CD4-positive, alpha-beta T cell (primary cell): Measurements from ENCODE around the gene MYADM. TPM values are rescaled to one million over a fixed set of nuclear protein-coding genes. Genes with fewer than 3 reads are reported as not detected.

Source experiments
- ATAC-seq: fragments of 200-7000 bp; cut with Tn5 transposase; one replicate; pipeline ENCODE4 v1.10.0; 2022; ENCODE audit warnings: mild to moderate bottlenecking; ENCODE audit not compliant: poor library complexity
- CTCF ChIA-PET: fragments of 350-600 bp; sonication (Branson Sonifier 250); formaldehyde crosslinking; loops from one replicate; lab custom pipeline; 2021; ENCODE audit warnings: antibody characterized with exemption, inconsistent platforms; lab: Charles Lee
- POLR2A ChIA-PET: fragments of 350-600 bp; sonication (Branson Sonifier 250); formaldehyde crosslinking; loops from one replicate; lab custom pipeline; 2021; ENCODE audit warnings: antibody characterized with exemption, inconsistent platforms; lab: Charles Lee
- DNase-seq, 14 experiments: peaks; one replicate each; pipeline ENCODE4 v3.0.0-alpha.2; 2013 to 2020; ENCODE audit warnings: mixed read lengths in 2 of 14
- H3K27ac ChIP-seq, 2 donors: one replicate each; pipeline versions ENCODE4 v1.5.1 to v1.7.0; 2013; ENCODE audit warnings: low read length in 2 of 2, low read depth in 1 of 2, mild to moderate bottlenecking in 1 of 2
- H3K27me3 ChIP-seq, 2 experiments: 1 replicate in 1 of 2; 2 replicates in 1 of 2; pipeline versions ENCODE4 v1.6.1 to v1.7.0; 2013; ENCODE audit warnings: low read length in 2 of 2, control low read depth in 1 of 2, mild to moderate bottlenecking in 1 of 2, moderate library complexity in 1 of 2; ENCODE audit not compliant: insufficient read depth in 2 of 2, control insufficient read depth in 1 of 2
- H3K36me3 ChIP-seq: one replicate; pipeline ENCODE4 v1.6.1; 2013; ENCODE audit warnings: low read length, control low read depth; ENCODE audit not compliant: insufficient read depth
- H3K4me1 ChIP-seq: one replicate; pipeline ENCODE4 v1.6.1; 2013; ENCODE audit warnings: low read length, control low read depth; ENCODE audit not compliant: insufficient read depth
- H3K4me3 ChIP-seq: one replicate; pipeline ENCODE4 v1.5.1; 2013; ENCODE audit warnings: mild to moderate bottlenecking, low read length, moderate library complexity
- H3K9me3 ChIP-seq, 2 experiments: 1 replicate in 1 of 2; 2 replicates in 1 of 2; pipeline versions ENCODE4 v1.6.1 to v1.7.0; 2013; ENCODE audit warnings: low read length in 2 of 2, mild to moderate bottlenecking in 2 of 2, control low read depth in 1 of 2, moderate library complexity in 1 of 2; ENCODE audit not compliant: control insufficient read depth in 1 of 2, insufficient read depth in 1 of 2
- H3K27ac Mint-ChIP-seq: one replicate; pipeline ENCODE4 v1.8.0; 2020; ENCODE audit warnings: mixed read lengths
- H3K27me3 Mint-ChIP-seq: one replicate; pipeline ENCODE4 v1.8.0; 2021; ENCODE audit warnings: mixed read lengths
- H3K36me3 Mint-ChIP-seq: one replicate; pipeline ENCODE4 v1.8.0; 2021; ENCODE audit warnings: low read depth, mixed read lengths
- H3K4me1 Mint-ChIP-seq: one replicate; pipeline ENCODE4 v1.8.0; 2021; ENCODE audit warnings: low read depth, mixed read lengths
- H3K4me3 Mint-ChIP-seq: one replicate; pipeline ENCODE4 v1.8.0; 2020; ENCODE audit warnings: mild to moderate bottlenecking, mixed read lengths
- H3K9me3 Mint-ChIP-seq: one replicate; pipeline ENCODE4 v1.8.0; 2020; ENCODE audit warnings: mixed read lengths
- intact Hi-C, 2 experiments: fragments of 100-400 bp; cut with DNase I in 1 of 2; cut with micrococcal nuclease in 1 of 2; formaldehyde crosslinking; loops; one replicate each; pipeline versions ENCODE4 v1.15.1 to v1.9.0; 2023 to 2025; cut with DNase I, micrococcal nuclease
- total RNA-seq, 174 experiments: library from RNA in 2 of 174; stranded (reverse) in 2 of 174; gene quantifications; one replicate each; pipeline ENCODE4 v1.2.3 and lab custom pipeline; 2021 to 2026
- TF ChIP-seq, protein P1 (sequence below): fragments of 200-600 bp; IDR thresholded peaks from one replicate; pipeline ENCODE4 v1.8.0; 2022; ENCODE audit warnings: antibody characterized with exemption, mild to moderate bottlenecking

The MYADM gene
- total RNA-seq, 2 experiments from 2014 or later, result 444 to 448 TPM

- no peaks in the 10 kb centered on the region for H3K4me1 ChIP-seq
- H3K9me3 ChIP-seq, result peaks cover 0 to 24% of the 10 kb centered on the region in 2 experiments
- DNase-seq, result peak in 1 of 14 experiments; percentile 53
- Mint-ChIP-seq H3K27me3 (peaks cover 86% of the 10 kb centered on the region), H3K36me3 (no peaks in the 10 kb centered on the region), H3K4me1 (peaks cover 5% of the 10 kb centered on the region), H3K9me3 (peaks cover 6% of the 10 kb centered on the region), H3K27ac (no peak overlapping the region), H3K4me3 (no peak overlapping the region)
- TF ChIP-seq, protein P1, sequence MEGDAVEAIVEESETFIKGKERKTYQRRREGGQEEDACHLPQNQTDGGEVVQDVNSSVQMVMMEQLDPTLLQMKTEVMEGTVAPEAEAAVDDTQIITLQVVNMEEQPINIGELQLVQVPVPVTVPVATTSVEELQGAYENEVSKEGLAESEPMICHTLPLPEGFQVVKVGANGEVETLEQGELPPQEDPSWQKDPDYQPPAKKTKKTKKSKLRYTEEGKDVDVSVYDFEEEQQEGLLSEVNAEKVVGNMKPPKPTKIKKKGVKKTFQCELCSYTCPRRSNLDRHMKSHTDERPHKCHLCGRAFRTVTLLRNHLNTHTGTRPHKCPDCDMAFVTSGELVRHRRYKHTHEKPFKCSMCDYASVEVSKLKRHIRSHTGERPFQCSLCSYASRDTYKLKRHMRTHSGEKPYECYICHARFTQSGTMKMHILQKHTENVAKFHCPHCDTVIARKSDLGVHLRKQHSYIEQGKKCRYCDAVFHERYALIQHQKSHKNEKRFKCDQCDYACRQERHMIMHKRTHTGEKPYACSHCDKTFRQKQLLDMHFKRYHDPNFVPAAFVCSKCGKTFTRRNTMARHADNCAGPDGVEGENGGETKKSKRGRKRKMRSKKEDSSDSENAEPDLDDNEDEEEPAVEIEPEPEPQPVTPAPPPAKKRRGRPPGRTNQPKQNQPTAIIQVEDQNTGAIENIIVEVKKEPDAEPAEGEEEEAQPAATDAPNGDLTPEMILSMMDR, result no peak
- H3K36me3 ChIP-seq, result no peaks in the 10 kb centered on the region
- ATAC-seq, result no peak
- H3K27ac ChIP-seq, result no peak overlapping the region
- ChIA-PET CTCF (no interaction called here), POLR2A (no interaction called here)
- intact Hi-C loops, result loop anchor here in 1 of 2 experiments (10.0 kb wide), 1 partner anchor 304 kb away; no protein-coding TSS in a partner anchor
- no peak overlapping the region for H3K4me3 ChIP-seq
- H3K27me3 ChIP-seq, result peaks cover 31 to 32% of the 10 kb centered on the region in 2 experiments
Measured at GRCh38 chr19:53898636-53899341, 31.1 kb downstream of the MYADM start.

GRCh38 chr19:53900191-53900860, 32.6 kb downstream of the MYADM start:
- no peak overlapping the region for H3K27ac Mint-ChIP-seq
- H3K4me1 Mint-ChIP-seq, result peaks cover 5% of the 10 kb centered on the region
- Histone ChIP-seq H3K4me1 (no peaks in the 10 kb centered on the region), H3K9me3 (peaks cover 0 to 24% of the 10 kb centered on the region in 2 experiments), H3K27me3 (peaks cover 32 to 37% of the 10 kb centered on the region in 2 experiments), H3K27ac (no peak overlapping the region), H3K36me3 (no peaks in the 10 kb centered on the region), H3K4me3 (no peak overlapping the region)
- DNase-seq (no peak), ATAC-seq (no peak)
- CTCF ChIA-PET, result no interaction called here
- POLR2A ChIA-PET, result no interaction called here
- no peaks in the 10 kb centered on the region for H3K36me3 Mint-ChIP-seq
- H3K27me3 Mint-ChIP-seq, result peaks cover 90% of the 10 kb centered on the region
- no peak overlapping the region for H3K4me3 Mint-ChIP-seq
- peaks cover 6% of the 10 kb centered on the region for H3K9me3 Mint-ChIP-seq
- intact Hi-C loops, result loop anchor here in 1 of 2 experiments (5.0 kb wide), 1 partner anchor 82 kb away; no protein-coding TSS in a partner anchor
- TF ChIP-seq, protein P1, result no peak

DNA sequence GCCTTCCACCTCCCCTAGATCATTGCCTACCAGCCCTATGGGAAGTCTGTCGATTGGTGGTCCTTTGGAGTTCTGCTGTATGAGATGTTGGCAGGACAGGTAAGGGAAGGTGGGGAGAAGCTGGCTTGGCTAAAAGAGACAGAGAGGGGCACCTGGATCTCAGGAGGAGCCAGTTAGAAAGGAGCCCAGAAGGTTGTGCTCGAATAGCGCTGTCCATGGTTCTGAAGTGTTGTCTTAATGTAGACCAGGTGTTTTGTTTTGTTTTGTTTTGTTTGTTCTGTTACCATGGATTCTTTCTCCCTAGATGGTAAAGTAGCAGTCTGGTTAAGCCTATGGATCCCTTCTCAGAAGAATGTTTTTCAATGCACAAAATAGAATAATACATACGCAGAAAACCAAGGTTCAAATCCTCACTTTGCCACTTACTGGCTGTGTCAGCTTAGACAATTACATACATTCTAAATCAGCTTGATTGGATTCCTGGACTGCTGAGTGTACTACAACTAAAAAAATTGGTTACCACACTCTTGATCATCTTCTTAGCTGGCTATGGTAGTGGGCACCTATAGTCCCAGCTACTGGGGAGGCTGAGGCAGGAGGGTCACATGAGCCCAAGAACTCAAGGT, 35.5 kb downstream of the MYADM start:
- ATAC-seq (peak; percentile 24), DNase-seq (peak in 8 of 14 experiments; percentile 17 to 83 (median 36))
- peaks cover 94% of the 10 kb centered on the region for H3K27me3 Mint-ChIP-seq
- Histone ChIP-seq H3K27me3 (peaks cover 38 to 47% of the 10 kb centered on the region in 2 experiments), H3K27ac (no peak overlapping the region), H3K4me3 (no peak overlapping the region), H3K36me3 (no peaks in the 10 kb centered on the region), H3K4me1 (peaks cover 19% of the 10 kb centered on the region), H3K9me3 (peaks cover 0 to 45% of the 10 kb centered on the region in 2 experiments)
- peaks cover 6% of the 10 kb centered on the region for H3K9me3 Mint-ChIP-seq
- intact Hi-C loops, result loop anchor here in 1 of 2 experiments (2.0 to 5.0 kb wide), 2 partner anchors 26 to 79 kb away; no protein-coding TSS in a partner anchor
- TF ChIP-seq, protein P1, result no peak
- no peak overlapping the region for H3K27ac Mint-ChIP-seq
- H3K4me1 Mint-ChIP-seq, result peaks cover 20% of the 10 kb centered on the region
- H3K4me3 Mint-ChIP-seq, result no peak overlapping the region
- ChIA-PET POLR2A (no interaction called here), CTCF (interaction anchor here (0.6 kb wide), 1 partner anchor 14 kb away, joined by 3 read pairs; no protein-coding TSS in a partner anchor)
- no peaks in the 10 kb centered on the region for H3K36me3 Mint-ChIP-seq
